HG02642 (cell line): ENCODE data around the gene PIM2.

Experiments used
- ATAC-seq: cut with Tn5 transposase; IDR thresholded peaks from one replicate; pipeline ENCODE4 v1.9.1; 2021; ENCODE audit warnings: mild to moderate bottlenecking; ENCODE audit not compliant: unreplicated experiment, poor library complexity

The PIM2 gene

GRCh38 chrX:48918643-48919340 lies at the start of gene PIM2:
Gene PIM2, minus strand, starts transcription at chrX:48919024. Its CDS starts 190 bp downstream, at chrX:48918834.
- peak; percentile 79 for ATAC-seq

DNA sequence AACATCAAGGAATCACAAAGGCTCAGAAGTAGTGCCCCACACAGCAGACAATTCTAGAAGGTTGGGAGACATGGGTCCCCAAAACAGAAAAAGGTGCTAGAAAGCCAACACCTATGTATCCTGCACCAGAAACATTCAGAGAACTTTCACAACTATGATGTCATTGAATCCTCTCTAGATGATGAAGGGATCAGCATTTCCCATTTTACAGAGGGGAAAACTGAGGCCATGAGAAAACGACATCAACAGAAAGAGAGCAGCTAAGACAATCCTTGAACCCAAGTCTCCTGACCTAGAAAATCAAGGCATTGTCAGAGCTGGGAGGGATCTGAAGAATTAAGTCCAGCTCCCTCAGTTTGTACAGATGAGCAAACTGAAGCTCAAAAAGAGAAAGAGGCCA lies 49.6 kb upstream of the PIM2 start:
- ATAC-seq, result no peak

- no peak for ATAC-seq
These were observed 48.2 kb upstream of the PIM2 start for GRCh38 chrX:48966796-48967579.

GRCh38 chrX:48965959-48966358 lies 47.1 kb upstream of the PIM2 start:
- ATAC-seq, result no peak

DNA sequence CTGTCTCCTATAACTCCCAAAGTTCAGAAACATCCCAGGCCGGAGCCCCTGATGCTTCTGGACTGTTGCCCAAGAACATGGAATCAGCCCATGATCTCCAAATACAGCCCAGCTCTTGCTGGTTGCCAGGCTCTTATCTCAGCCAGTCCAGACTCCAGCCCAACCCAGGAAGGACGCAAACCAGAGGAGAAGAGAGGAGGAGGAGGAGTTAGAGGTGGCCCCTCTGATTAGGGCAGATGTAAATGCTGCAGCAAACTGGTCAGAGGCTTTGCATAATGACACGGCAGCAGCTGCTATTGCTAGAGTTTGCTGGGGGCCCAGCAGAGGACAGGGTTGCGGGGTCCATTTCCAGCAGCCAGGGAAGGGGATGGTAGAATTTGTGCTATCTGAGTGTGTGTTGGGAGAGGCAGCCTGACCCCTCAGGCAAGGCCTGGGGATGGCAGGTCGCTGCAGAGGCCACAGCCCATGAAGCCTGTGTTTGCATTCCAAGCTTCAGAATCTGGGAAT lies 42.8 kb upstream of the PIM2 start:
- ATAC-seq, result no peak

DNA sequence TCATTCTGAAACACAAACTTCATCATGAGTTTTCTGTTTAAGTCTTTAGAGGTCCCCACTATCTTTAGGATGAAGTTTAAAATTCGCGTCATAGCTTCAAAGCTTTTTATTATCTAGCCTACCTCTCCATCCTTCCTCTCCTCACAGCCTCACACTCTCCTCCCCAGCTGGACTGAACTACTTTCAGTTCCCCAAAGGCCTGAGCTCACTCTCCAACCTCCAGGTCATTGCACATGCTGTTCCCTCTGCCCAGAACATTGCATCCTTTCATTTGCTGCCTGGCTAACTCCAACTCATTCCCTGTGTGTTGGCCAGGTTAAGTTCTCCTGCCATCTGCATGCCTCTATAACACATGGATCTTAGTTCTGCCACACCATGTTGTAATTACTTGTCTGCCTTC lies 41.5 kb upstream of the PIM2 start:
- no peak for ATAC-seq

DNA sequence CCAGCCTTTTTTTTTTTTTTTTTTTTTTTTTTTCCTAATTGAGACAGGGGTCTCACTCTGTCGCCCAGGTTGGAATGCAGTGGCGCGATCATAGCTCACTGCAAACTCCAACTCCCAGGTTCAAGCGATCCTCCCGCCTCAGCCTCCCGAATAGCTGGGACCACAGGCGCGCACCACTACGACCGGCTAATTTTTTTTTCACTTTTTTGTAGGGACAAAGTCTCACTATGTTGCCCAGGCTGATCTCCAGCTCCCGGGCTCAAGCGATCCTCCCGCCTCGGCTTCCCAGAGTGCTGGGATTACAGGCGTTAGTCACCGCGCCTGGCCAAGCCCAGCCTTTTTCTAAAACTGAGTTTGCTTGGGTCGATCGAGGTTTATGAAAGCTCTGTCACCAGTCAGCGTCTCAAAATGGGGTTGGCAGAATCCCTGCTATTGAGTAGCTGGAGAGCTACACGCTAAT lies 39.8 kb upstream of the PIM2 start:
- no peak for ATAC-seq

DNA sequence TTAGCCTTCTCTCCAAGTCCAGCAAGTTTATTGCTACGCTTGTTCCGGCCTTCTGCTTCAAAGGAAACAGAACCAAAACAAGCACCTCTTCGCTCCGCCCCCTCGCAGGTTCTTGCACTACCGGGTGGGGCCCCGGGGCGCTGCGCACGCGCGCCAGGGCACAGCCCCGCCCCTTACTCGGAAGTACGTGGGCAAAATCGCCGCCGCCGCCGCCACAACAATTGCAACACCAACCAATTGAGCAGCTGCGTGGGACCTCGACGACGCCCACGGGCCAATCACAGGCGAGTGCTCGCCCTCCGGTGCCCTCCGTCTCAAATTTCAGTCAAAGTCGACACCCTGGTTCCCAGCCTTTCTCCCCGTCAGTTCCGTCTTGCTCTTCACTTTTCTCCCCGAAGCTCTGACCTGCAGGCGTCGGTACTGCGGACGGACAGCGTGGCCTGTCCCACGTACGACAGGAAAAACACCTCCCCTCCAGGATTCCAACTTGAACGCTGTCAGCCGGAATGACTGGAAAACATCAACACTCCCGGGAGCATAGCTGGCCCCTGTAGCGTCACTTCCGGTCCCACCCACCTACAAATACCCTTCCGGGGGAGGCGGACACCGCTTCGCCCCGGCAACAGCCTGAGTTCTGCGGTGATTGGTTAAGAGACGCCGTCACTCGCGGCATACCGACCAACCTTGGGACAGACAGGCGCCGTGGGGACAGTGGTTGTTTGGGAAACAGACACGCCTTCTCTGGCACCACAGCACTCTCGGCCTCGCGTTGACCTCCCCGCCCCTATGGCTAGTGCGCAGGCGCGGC lies 39.2 kb upstream of the PIM2 start:
- ATAC-seq, result peak; percentile 88

DNA sequence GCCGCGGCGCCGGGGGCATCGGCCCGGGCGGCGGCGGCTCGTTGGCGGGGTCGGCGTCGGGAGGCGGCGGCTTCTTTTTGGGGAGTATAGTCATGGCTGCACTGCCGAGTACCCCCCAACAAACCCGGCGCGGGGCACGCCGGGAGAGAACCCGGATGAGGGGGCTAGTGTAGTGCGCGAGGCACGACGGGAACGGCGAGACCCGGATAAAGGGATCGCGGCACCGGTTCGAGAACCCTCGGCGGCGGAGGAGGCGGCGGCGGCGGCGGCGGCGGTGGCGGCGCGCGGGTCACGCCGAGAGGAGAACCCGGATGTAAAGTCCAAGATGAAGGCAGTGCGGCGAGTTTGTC lies 38.6 kb upstream of the PIM2 start, which contains the start of gene OTUD5:
TSS of gene OTUD5 (minus strand) at position 131 of the 350 bp plus-strand sequence. CDS start at position 94, 37 bp downstream.
- peak; percentile 42 for ATAC-seq

DNA sequence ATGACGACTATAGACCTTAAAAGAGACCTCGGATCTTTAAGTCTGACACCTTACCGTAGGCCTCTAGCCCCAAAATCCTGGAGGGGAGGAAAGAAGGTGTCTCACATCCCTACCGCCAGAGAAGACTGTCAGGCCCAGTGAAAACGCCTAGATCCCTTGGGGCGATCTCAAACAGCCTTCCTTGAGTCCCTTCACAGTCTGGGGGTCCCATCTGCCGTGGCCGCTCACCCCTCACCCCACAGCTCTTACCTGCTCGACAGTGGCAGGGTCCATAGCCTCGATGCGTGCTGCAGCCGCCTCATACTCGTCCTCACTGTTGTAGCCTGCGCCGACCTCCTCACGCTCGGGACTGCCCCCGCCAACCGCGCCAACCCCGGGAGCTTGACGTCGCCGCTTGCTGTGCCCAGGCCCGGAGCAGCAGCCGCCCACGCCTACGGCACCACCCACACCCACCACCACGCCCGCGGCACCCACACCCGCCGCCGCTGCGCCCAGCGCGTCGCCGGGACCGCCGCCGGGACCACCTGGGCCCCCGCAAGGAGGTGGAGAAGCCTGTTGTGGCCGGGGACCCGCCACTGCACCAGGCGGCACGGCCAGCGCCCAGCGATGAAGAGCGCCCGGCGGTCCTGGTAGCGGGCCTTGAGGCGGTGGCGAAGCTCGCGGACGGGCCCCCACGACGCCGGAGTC lies 38.0 kb upstream of the PIM2 start:
- ATAC-seq, result no peak

DNA sequence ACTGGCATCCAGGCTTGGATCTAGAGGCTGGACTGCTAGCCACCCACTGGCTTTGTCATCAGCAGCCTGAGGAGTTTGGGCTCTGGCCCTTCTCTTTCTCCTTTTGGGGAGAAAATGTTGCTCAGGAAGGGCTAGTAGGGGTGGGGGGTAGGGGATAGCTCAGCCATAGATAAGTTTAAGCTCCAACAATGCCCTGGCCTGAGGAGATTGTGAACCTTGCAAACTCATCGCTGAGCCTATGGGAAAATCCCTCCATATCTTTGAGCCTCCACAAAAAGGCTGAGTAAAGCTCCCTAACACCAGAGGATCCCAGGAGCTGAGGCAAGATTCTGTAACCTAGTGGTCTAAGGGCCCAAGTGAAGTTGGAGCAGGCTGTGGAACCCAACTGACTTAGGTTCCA lies 29.8 kb upstream of the PIM2 start:
- ATAC-seq, result no peak

DNA sequence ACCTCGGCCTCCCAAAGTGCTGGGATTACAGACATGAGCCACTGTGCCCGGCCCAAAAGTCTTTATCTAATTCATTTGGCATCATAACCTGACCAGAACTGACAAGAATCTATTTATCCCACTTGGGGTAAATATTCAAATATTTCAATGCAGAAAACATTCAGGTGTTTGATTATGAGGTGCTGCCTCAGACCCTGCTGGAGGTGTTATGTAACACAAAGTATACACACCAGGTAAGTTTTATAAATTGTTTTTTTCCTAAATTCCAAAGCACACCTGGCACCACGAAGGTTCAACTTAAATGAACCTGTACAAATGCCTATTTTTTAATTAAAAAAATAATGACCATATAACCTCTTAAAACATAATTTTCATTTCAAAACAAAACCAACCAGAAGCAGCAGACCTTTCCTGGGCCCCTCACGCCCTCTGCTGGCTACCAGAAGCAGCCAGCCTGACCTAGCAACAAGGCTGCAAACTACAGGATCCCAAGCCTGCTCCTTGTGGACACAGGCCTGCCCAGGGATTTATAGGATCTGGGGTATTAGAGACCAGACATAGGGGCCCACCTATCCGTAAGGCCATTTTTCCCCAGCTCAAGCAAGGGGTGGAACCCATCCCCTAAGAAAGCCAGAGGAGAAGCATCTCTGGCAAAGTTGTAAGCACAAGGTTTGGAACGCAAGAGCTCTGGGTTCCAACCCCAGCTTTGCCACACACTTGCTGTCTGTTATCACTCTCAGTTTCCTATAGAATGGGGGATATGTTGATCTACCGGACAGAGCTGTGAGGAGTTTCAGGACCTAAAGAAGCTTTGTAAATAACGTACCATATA lies 26.9 kb upstream of the PIM2 start:
- ATAC-seq, result no peak

GRCh38 chrX:48942895-48943294 lies 24.1 kb upstream of the PIM2 start:
- ATAC-seq, result no peak

GRCh38 chrX:48940404-48940955 lies 21.7 kb upstream of the PIM2 start:
- ATAC-seq, result no peak

DNA sequence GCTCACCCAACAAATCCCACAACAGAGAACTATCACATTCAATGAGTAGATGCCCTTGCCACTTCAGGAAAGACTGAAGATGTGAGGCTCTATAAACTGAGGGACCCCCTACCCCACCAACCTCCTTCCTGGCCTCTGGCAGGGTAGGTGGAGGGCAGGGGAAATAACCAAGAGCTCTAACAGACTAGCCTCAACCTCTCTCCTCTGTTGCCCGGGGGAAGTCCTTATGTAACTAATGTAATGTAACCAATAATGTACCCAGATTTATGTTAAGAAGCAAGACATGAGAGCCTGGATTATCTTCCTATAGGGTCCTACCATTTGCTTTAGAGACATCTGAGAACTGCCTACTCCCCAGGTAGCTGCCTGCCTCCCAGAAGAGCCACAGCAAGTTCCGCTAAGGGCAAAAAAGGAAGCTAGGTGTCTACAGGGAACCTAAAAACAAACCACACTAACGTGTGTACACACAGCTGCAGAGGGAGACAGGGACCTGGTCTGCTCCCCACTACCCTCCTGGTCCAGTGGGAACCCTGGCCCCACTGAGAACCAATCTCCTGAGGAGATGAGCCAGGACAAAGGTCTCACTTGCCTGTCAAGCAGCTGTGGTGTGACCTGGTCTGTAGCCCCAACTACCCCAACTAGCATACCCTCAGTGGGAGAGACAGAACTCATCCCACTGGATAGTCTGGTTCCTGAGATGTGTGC lies 20.9 kb upstream of the PIM2 start:
- ATAC-seq, result peak; percentile 22

GRCh38 chrX:48938721-48939425 lies 20.0 kb upstream of the PIM2 start:
- peak; percentile 54 for ATAC-seq

DNA sequence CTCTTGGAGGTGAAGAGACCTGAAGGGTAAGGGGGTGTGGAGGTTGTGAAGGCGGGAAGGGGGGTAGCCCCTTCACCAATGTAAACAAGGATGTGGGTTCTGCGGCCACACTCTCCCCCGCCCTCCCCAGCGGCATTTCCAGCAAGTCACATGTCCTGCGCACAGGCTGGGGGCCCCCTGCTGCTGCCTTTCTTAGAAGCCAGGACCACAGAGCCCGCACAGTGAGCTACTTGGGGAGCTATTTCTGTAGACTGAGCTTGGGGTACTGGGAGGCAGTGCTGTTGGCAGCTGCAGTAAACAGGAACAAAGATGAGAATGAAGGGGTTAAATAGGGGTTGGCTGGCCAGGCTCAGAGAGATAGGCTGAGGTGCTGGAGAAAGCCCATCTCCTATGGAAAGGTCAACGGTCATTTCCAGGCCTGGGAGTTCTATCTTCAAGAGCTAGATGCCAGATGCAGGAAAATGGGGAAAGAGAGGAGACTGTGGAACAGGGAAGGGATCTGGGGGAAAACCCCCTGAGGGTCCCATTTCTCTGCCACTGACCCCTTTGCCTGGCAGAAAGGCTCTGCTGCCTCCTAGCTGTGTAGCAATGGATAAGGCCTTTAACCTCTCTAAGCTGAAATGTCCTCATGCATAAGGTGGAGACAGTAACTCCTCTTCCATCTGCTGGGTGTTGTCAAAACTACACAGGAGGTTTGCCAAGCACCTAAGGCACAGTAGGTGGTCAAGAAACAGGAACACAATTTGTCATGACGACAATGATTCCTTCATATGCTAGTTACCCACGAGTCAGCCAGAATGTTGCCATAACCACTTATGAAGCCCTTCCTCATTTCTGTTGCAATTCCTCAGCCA lies 18.5 kb upstream of the PIM2 start:
- peak; percentile 62 for ATAC-seq
